NT2/D1 (cell line): ENCODE data around the gene TFF1.

Source experiments
- SUZ12 ChIP-seq: IDR thresholded peaks from 2 replicates; pipeline ENCODE4 v1.6.1; 2011; ENCODE audit not compliant: insufficient read length, insufficient read depth; ENCODE audit errors: extremely low read depth
- YY1 ChIP-seq: IDR thresholded peaks from 2 replicates; pipeline ENCODE4 v1.6.1; 2011; ENCODE audit not compliant: insufficient read length, insufficient read depth

- no peak for TF ChIP-seq YY1
- TF ChIP-seq SUZ12, result no peak
Observed at GRCh38 chr21:42398436-42399028, 32.2 kb upstream of the TFF1 start.
